Stomach (tissue), 9 donors: ENCODE measurements around the gene SH3TC1. TPM values are rescaled to one million over a fixed set of nuclear protein-coding genes. Genes with fewer than 3 reads are reported as not detected.

Experiments used
- DNase-seq, 2 donors: peaks; one replicate each; pipeline versions ENCODE4 v3.0.0 to v3.0.0-alpha.2; 2013 to 2019
- H3K27ac ChIP-seq, 5 donors: fragments of 200-600 bp in 4 of 5; sonication (generic) in 4 of 5; one replicate each; pipeline ENCODE4 v1.5.1; 2013 to 2019; ENCODE audit warnings: mild to moderate bottlenecking in 1 of 5, moderate library complexity in 1 of 5
- H3K27me3 ChIP-seq, 3 donors: fragments of 200-600 bp; sonication (generic); one replicate each; pipeline ENCODE4 v1.5.1; 2017 to 2019; ENCODE audit warnings: mixed run types in 1 of 3
- H3K36me3 ChIP-seq, 4 donors: fragments of 200-600 bp; sonication (generic); 1 replicate in 3 of 4; 2 replicates in 1 of 4; pipeline ENCODE4 v1.5.1; 2016 to 2019
- H3K4me1 ChIP-seq, 4 donors: fragments of 200-600 bp; sonication (generic); one replicate each; pipeline ENCODE4 v1.5.1; 2016 to 2019
- H3K4me3 ChIP-seq, 4 donors: fragments of 200-600 bp; sonication (generic) in 3 of 4; one replicate each; pipeline ENCODE4 v1.5.1; 2016 to 2019; ENCODE audit warnings: mild to moderate bottlenecking in 1 of 4
- H3K9me3 ChIP-seq, 4 donors: fragments of 200-600 bp; sonication (generic); one replicate each; pipeline ENCODE4 v1.5.1; 2016 to 2019
- EP300 ChIP-seq: sonication (generic); formaldehyde crosslinking; IDR thresholded peaks from one replicate; pipeline ENCODE4 v1.6.1; 2017; ENCODE audit warnings: antibody characterized with exemption
- POLR2A ChIP-seq, 4 donors: fragments of 450-650 bp; IDR thresholded peaks; one replicate each; pipeline ENCODE4 v1.6.1; 2016; ENCODE audit warnings: antibody characterized with exemption in 4 of 4, control low read depth in 2 of 4, mild to moderate bottlenecking in 1 of 4, moderate library complexity in 1 of 4
- POLR2AphosphoS5 ChIP-seq, 3 donors: sonication (generic); formaldehyde crosslinking; IDR thresholded peaks; one replicate each; pipeline ENCODE4 v1.6.1; 2016; ENCODE audit warnings: antibody characterized with exemption in 3 of 3
- WGBS, 5 donors: extraction: QIAGEN DNeasy Blood & Tissue Kit in 3 of 5; methylation state at CpG; one replicate each; pipeline versions ENCODE4 v1.1.5 to v1.1.7; 2013 to 2018; 5-methylcytosine and 5-hydroxymethylcytosine counted together
- intact Hi-C: fragments of 100-400 bp; cut with DNase I; formaldehyde crosslinking; loops from one replicate; pipeline ENCODE4 v1.15.1; 2023; ENCODE audit warnings: low total_unique reads
- polyA plus RNA-seq, 3 donors: library from polyadenylated mRNA; stranded (reverse); fragments of 200-250 nt; gene quantifications; one replicate each; pipeline ENCODE4 v1.2.3, GENCODE V29; 2013
- total RNA-seq, 5 donors: library from RNA; depleted of rRNA; stranded (reverse); fragments of >200 nt; gene quantifications; one replicate each; pipeline versions ENCODE4 v1.1.0 to v1.2.3, GENCODE V29; 2014 to 2016
- TF ChIP-seq, protein P1 (sequence below), 7 experiments: fragments of 450-650 bp in 4 of 7; fragments of 200-600 bp in 3 of 7; sonication (generic) in 3 of 7; IDR thresholded peaks; one replicate each; pipeline ENCODE4 v1.5.1; 2016 to 2019; ENCODE audit warnings: antibody characterized with exemption in 7 of 7, control low read depth in 2 of 7, mild to moderate bottlenecking in 1 of 7
- donor health status: healthy with polysubstance abuse.
- donor health status: Bipolar disorder and iron deficiency.
- donor health status: healthy.

The SH3TC1 gene
- total and polyA plus RNA-seq, 8 donors, result 12.0 to 96.2 (median 27.9) TPM

DNA sequence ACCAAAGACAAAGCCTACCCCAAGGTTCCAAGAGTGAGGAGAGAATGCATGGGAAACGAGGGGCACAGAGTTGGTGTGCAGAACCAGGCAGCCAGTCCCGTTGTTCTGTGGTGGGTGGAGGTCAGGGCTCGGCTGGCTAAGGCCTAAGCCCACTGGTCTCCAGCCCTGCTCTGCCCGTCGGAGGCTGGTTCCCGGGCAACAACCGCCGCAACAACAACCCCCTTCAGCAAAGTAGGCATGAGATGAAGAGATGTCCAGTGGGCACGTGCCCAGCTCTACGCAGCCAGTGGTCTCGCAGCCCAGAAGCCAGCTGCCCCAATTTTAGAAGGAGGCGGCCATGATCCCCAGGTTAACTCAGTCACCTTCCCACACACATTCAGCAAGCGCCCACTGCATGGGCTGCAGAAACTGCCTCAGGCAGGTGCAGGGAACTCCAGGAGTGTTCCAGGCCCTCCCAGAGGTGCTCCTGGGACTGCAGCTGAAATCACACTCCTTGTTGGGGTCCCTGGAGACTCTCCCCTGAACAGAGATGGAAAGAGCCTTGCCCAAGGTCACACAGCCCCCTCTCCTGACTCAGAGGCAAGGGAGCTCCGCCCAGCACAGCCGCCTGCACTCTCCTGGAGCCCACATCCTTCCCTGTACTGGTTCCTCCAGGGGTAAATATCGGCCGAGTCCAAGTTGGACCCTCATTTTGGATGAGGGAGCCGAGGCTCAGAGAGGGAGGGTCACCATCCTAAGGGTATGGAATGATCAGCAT, 45.1 kb downstream of the SH3TC1 start:
- Histone ChIP-seq H3K36me3 (peaks cover 4 to 28% (median 26%) of the 10 kb centered on the region in 4 donors), H3K4me1 (peaks cover 5 to 36% (median 20%) of the 10 kb centered on the region in 4 donors), H3K27me3 (no peaks in the 10 kb centered on the region), H3K9me3 (no peaks in the 10 kb centered on the region), H3K27ac (no peak overlapping the region), H3K4me3 (no peak overlapping the region)
- TF ChIP-seq POLR2AphosphoS5 (IDR thresholded peaks at IDR 0.05) (no peak), EP300 (no peak), POLR2A (IDR thresholded peaks at IDR 0.05) (no peak)
- TF ChIP-seq, protein P1, sequence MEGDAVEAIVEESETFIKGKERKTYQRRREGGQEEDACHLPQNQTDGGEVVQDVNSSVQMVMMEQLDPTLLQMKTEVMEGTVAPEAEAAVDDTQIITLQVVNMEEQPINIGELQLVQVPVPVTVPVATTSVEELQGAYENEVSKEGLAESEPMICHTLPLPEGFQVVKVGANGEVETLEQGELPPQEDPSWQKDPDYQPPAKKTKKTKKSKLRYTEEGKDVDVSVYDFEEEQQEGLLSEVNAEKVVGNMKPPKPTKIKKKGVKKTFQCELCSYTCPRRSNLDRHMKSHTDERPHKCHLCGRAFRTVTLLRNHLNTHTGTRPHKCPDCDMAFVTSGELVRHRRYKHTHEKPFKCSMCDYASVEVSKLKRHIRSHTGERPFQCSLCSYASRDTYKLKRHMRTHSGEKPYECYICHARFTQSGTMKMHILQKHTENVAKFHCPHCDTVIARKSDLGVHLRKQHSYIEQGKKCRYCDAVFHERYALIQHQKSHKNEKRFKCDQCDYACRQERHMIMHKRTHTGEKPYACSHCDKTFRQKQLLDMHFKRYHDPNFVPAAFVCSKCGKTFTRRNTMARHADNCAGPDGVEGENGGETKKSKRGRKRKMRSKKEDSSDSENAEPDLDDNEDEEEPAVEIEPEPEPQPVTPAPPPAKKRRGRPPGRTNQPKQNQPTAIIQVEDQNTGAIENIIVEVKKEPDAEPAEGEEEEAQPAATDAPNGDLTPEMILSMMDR (IDR thresholded peaks at IDR 0.05), result no peak
- no peak for DNase-seq
- intact Hi-C loops, result loop anchor here (5.0 kb wide), 1 partner anchor 163 kb away; no protein-coding TSS in a partner anchor
- 79 to 93% (median 90%) methylated on average over 12 to 18 of the region's 18 CpGs for WGBS, 5 donors

DNA sequence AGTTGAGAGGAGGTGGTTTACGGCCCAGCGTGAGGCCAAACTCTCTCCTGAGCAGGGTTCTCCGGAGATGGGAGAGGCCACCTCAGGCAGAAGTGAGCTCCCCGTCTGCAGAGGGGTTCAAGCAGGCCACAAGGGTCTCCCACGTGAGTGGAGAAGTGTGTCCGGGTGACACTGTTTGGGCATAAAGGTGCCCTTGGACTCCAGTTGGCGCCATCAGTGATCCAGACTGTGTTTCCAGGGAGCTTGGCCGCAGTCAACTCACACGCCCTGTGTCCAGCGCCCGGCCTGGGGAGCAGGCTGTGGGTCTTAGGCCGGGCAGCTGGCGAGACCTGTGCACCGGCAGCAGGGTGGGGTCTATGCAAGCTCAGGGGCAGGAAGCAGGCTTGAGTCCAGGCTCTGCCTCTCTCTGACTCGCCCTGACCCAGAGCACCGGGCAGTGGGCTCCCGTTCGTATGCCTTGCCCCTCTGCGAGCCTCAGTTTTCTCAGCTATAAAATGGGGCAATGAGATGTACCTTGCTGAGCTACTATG, 45.9 kb downstream of the SH3TC1 start:
- intact Hi-C loops, result loop anchor here (5.0 kb wide), 1 partner anchor 162 kb away; no protein-coding TSS in a partner anchor
- 89 to 96% (median 95%) methylated on average over 12 to 19 of the region's 19 CpGs for WGBS, 5 donors

DNA sequence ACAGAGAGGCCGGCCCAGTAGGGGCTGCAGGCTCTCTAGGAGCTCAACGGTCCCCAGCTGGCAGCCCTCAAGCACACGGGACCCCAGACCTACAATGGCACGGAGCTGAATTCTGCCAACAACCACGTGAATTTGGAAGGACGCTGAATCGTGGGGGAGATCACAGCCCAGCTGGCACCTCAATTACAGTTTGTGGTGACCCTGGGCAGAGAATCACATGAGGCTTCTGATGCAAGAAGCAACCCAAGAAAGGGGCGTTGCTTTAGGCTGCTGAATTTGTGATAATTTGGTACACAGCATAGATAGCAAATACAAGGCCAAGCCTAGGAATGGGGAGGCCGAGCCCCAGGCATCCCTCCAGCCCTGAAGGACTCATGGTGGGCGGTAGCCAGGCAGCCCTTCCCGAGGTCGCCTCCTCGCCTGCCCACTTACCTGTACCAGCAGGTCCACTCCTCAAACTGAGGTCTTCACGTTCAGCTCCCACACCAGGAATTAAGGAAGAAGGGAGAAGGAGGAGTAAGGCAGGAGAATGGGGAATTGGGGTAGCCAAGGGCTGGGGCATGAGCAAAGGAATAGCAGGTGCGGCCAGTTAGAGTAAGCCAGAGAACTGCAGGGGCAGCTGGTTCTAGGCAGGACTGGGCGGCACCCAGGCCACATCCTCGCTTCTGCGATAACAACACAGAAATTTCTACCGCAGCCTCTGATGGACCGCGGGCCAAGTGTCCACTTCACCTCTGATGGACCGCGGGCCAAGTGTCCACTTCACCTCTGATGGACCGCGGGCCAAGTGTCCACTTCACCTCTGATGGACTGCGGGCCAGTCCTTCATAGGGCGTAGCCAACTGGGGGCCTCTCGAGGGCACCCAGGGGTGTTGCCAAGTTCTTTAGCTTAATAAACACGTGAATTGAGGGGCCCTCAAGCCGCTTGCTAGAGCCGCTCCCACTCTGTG, 47.1 kb downstream of the SH3TC1 start:
- H3K4me1 ChIP-seq, result peaks cover 5 to 36% (median 20%) of the 10 kb centered on the region in 4 donors
- H3K4me3 ChIP-seq, result no peak overlapping the region
- intact Hi-C loops, result no loop called here
- DNase-seq, result no peak
- no peaks in the 10 kb centered on the region for H3K9me3 ChIP-seq
- peaks cover 4 to 8% (median 6%) of the 10 kb centered on the region in 4 donors for H3K36me3 ChIP-seq
- peak overlapping the region in 3 of 5 donors; percentile 60 to 76 (median 75) for H3K27ac ChIP-seq
- WGBS, 5 donors, result 84 to 94% (median 90%) methylated on average over 30 to 31 of the region's 31 CpGs
- no peaks in the 10 kb centered on the region for H3K27me3 ChIP-seq
- no peak for TF ChIP-seq EP300
- TF ChIP-seq POLR2A (IDR thresholded peaks at IDR 0.05), result no peak
- no peak for TF ChIP-seq POLR2AphosphoS5 (IDR thresholded peaks at IDR 0.05)
- TF ChIP-seq, protein P1 (IDR thresholded peaks at IDR 0.05), result no peak

More for the DNA sequence above, 45.9 kb downstream of the SH3TC1 start:
- H3K9me3 ChIP-seq, result no peaks in the 10 kb centered on the region
- H3K4me1 ChIP-seq, result peaks cover 5 to 36% (median 20%) of the 10 kb centered on the region in 4 donors
- TF ChIP-seq POLR2A (IDR thresholded peaks at IDR 0.05), result no peak
- no peak overlapping the region for H3K27ac ChIP-seq
- peaks cover 4 to 20% (median 18%) of the 10 kb centered on the region in 4 donors for H3K36me3 ChIP-seq
- no peak for DNase-seq
- no peaks in the 10 kb centered on the region for H3K27me3 ChIP-seq
- H3K4me3 ChIP-seq, result no peak overlapping the region

DNA sequence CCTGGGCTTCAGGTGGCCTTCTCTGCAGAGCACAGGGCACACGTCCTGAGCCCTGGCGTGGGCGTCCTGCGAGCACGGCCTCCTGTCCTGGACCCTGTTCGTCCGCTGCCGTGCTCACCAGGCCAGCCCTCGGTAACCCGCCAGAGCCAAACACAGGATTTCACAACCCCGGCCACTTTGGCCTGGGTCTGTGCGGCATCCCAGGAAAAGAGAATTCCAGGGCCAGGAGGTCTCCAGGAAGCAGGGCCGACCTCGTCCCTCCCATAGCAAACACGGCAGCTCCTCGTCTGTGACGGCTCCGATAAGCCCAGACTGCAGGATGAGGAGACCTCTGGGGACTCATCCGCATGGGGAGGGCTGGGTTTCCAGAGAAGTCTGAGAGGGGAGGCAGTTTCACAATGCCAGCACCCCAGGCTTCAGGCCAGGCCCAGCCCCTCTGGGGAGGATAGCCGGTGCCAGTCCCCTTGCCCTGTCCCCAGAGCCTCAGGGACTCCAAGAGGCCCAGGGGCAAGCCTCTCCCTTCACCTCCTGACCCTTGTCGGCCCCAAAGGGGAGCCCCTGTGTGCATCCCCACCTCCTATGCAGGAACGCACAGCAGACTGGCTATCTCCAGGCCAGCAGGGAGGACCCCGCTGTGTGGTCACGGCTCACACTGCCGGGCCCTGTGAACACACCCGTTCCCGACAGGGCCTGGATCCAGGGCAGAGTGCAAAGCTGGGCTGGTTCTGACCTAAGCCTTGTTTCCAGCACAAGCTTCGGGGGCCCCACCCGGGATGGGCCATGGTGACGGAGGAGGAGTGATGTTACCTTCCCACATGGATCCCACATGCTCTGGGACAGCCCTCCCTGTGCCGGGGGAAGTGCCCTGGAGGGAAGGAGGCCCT, 48.2 kb downstream of the SH3TC1 start:
- peak; percentile 70 to 83 for DNase-seq

More for the DNA sequence above, 48.2 kb downstream of the SH3TC1 start:
- no peaks in the 10 kb centered on the region for H3K9me3 ChIP-seq
- intact Hi-C loops, result no loop called here
- H3K27ac ChIP-seq, result peak overlapping the region; percentile 53 to 76 (median 60)
- TF ChIP-seq POLR2AphosphoS5 (IDR thresholded peaks at IDR 0.05) (peak in 2 of 3 donors; percentile 37 to 51), POLR2A (IDR thresholded peaks at IDR 0.05) (no peak)
- 44 to 56% (median 49%) methylated on average over 24 to 31 of the region's 31 CpGs for WGBS, 5 donors
- H3K4me3 ChIP-seq, result no peak overlapping the region
- no peaks in the 10 kb centered on the region for H3K36me3 ChIP-seq
- H3K4me1 ChIP-seq, result peaks cover 5 to 30% (median 17%) of the 10 kb centered on the region in 4 donors
- no peaks in the 10 kb centered on the region for H3K27me3 ChIP-seq
